OCI-LY3 (cell line): ENCODE data around the gene SYNPO.

Experiments
- H2AFZ ChIP-seq: fragments of 200-600, 300-600 bp; shearing (Covaris generic); 2 replicates; pipeline ENCODE4 v1.6.0; 2014; ENCODE audit warnings: antibody characterized with exemption, low read depth, low read length
- H3K27ac ChIP-seq: fragments of 200-600, 300-600 bp; sonication (generic); 2 replicates; pipeline ENCODE4 v1.5.1; 2014; ENCODE audit warnings: mild to moderate bottlenecking, low read length, moderate library complexity, mixed read lengths
- H3K27me3 ChIP-seq: fragments of 200-600, 300-600 bp; sonication (generic); 2 replicates; pipeline ENCODE4 v1.6.1; 2014; ENCODE audit warnings: low read depth, low read length, mixed read lengths
- H3K36me3 ChIP-seq: fragments of 200-600, 300-600 bp; sonication (generic); replicated peaks from 2 replicates; pipeline ENCODE3; 2014; ENCODE audit warnings: low read depth, low read length, mixed read lengths
- H3K4me1 ChIP-seq: fragments of 300-600, 200-600 bp; sonication (generic); 2 replicates; pipeline ENCODE4 v1.6.1; 2014; ENCODE audit warnings: low read length, mixed read lengths
- H3K4me2 ChIP-seq: fragments of 200-600, 300-600 bp; sonication (generic); 2 replicates; pipeline ENCODE4 v1.6.1; 2014; ENCODE audit warnings: low read length, mixed read lengths
- H3K4me3 ChIP-seq: fragments of 300-600, 200-600 bp; sonication (generic); 2 replicates; pipeline ENCODE4 v1.5.1; 2014; ENCODE audit warnings: antibody characterized with exemption, mild to moderate bottlenecking, low read length, moderate library complexity
- H3K79me2 ChIP-seq: fragments of 300-600, 200-600 bp; shearing (Covaris generic); 2 replicates; pipeline ENCODE4 v1.6.1; 2014; ENCODE audit warnings: mild to moderate bottlenecking, low read length, mixed read lengths
- H3K9ac ChIP-seq: fragments of 300-600, 200-600 bp; shearing (Covaris generic); 2 replicates; pipeline ENCODE4 v1.6.0; 2014; ENCODE audit warnings: mild to moderate bottlenecking, low read length, moderate library complexity
- H3K9me3 ChIP-seq: fragments of 200-600, 300-600 bp; shearing (Covaris generic); 2 replicates; pipeline ENCODE4 v1.6.1; 2014; ENCODE audit warnings: low read length, mixed read lengths; ENCODE audit not compliant: insufficient read depth
- H4K20me1 ChIP-seq: fragments of 200-600, 300-600 bp; sonication (generic); 2 replicates; pipeline ENCODE4 v1.6.1; 2016; ENCODE audit warnings: low read length, mixed read lengths; ENCODE audit not compliant: insufficient read depth
- CTCF ChIP-seq: fragments of 200-600, 300-600 bp; sonication (generic); IDR thresholded peaks from 2 replicates; pipeline ENCODE4 v1.5.1; 2014; ENCODE audit warnings: antibody characterized with exemption, low read length, low read depth
- EZH2phosphoT487 ChIP-seq: fragments of 200-600 bp; shearing (Covaris generic); IDR thresholded peaks from 2 replicates; pipeline ENCODE4 v1.6.1; 2018; ENCODE audit warnings: antibody characterized with exemption, mixed run types, low read depth

SYNPO gene

GRCh38 chr5:150700246-150700593 is 59.8 kb downstream of the SYNPO start:
- peak overlapping the region; percentile 94 for H3K4me2 ChIP-seq
- H2AFZ ChIP-seq, result no peak overlapping the region
- no peak for TF ChIP-seq EZH2phosphoT487
- no peak for TF ChIP-seq CTCF
- H3K36me3 ChIP-seq, result peaks cover 11% of the 10 kb centered on the region
- no peaks in the 10 kb centered on the region for H3K27me3 ChIP-seq
- H3K27ac ChIP-seq, result peak overlapping the region; percentile 82
- H3K4me1 ChIP-seq, result peaks cover 13% of the 10 kb centered on the region
- H3K9me3 ChIP-seq, result no peaks in the 10 kb centered on the region
- H3K9ac ChIP-seq, result peak overlapping the region; percentile 98
- peaks cover 23% of the 10 kb centered on the region for H3K79me2 ChIP-seq
- peaks cover 5% of the 10 kb centered on the region; the same call in 1 of the 2 replicates for H4K20me1 ChIP-seq
- peak overlapping the region; percentile 100 for H3K4me3 ChIP-seq

GRCh38 chr5:150700594-150701377 is 60.3 kb downstream of the SYNPO start, which contains the start of gene RBM22:
Gene RBM22 (minus strand): TSS chr5:150701062. CDS start chr5:150700985, 77 bp downstream.
- Histone ChIP-seq H3K36me3 (peaks cover 11% of the 10 kb centered on the region), H3K4me2 (peak within 1 kb of the TSS; percentile 94), H3K9me3 (no peaks in the 10 kb centered on the region), H2AFZ (peak within 1 kb of the TSS; percentile 100), H3K4me1 (peaks cover 13% of the 10 kb centered on the region), H3K4me3 (peak within 1 kb of the TSS; percentile 100), H3K79me2 (peaks cover 23% of the 10 kb centered on the region), H3K27ac (peak within 1 kb of the TSS; percentile 82), H4K20me1 (peaks cover 5% of the 10 kb centered on the region; the same call in 1 of the 2 replicates), H3K27me3 (no peaks in the 10 kb centered on the region), H3K9ac (peak within 1 kb of the TSS; percentile 98)
- TF ChIP-seq CTCF, result peak; percentile 55
- no peak for TF ChIP-seq EZH2phosphoT487

- Histone ChIP-seq H3K9ac (no peak overlapping the region), H3K27me3 (no peaks in the 10 kb centered on the region), H3K27ac (no peak overlapping the region), H3K4me2 (no peak overlapping the region), H3K4me1 (peaks cover 13% of the 10 kb centered on the region), H3K9me3 (no peaks in the 10 kb centered on the region), H3K79me2 (peaks cover 20% of the 10 kb centered on the region), H4K20me1 (peaks cover 5% of the 10 kb centered on the region; the same call in 1 of the 2 replicates), H2AFZ (no peak overlapping the region), H3K36me3 (peaks cover 2% of the 10 kb centered on the region), H3K4me3 (no peak overlapping the region)
- no peak for TF ChIP-seq EZH2phosphoT487
- TF ChIP-seq CTCF, result no peak
These were observed 63.3 kb downstream of the SYNPO start for GRCh38 chr5:150703762-150704161.

- Histone ChIP-seq H3K36me3 (peaks cover 17% of the 10 kb centered on the region), H3K27ac (no peak overlapping the region), H3K27me3 (no peaks in the 10 kb centered on the region), H3K9me3 (no peaks in the 10 kb centered on the region), H3K79me2 (no peaks in the 10 kb centered on the region), H4K20me1 (no peaks in the 10 kb centered on the region), H3K4me2 (no peak overlapping the region), H2AFZ (no peak overlapping the region), H3K9ac (no peak overlapping the region), H3K4me3 (no peak overlapping the region), H3K4me1 (peaks cover 1% of the 10 kb centered on the region; the same call in 1 of the 2 replicates)
- TF ChIP-seq CTCF (no peak), EZH2phosphoT487 (no peak)
These were observed 66.4 kb downstream of the SYNPO start for GRCh38 chr5:150706776-150707390.
